Prostate gland (tissue), 2 donors: ENCODE results near the gene GNG2. TPM values are rescaled to one million over a fixed set of nuclear protein-coding genes. Genes with fewer than 3 reads are reported as not detected.

ENCODE experiments used
- DNase-seq: peaks from one replicate; pipeline ENCODE4 v3.0.0-alpha.2; 2019; ENCODE audit warnings: low spot score
- H3K27ac ChIP-seq, 2 donors: fragments of 200-600 bp; sonication (generic); 2 replicates each; pipeline ENCODE4 v1.5.1; 2017 to 2019
- H3K27me3 ChIP-seq: fragments of 200-600 bp; sonication (generic); replicated peaks from 2 replicates; pipeline ENCODE4 v1.5.1; 2019; ENCODE audit not compliant: insufficient read depth
- H3K36me3 ChIP-seq, 2 donors: fragments of 200-600 bp; sonication (generic); 1 replicate in 1 of 2; 2 replicates in 1 of 2; pipeline versions ENCODE4 v1.5.1 to v1.8.1; 2017 to 2019
- H3K4me1 ChIP-seq: fragments of 200-600 bp; sonication (generic); replicated peaks from 2 replicates; pipeline ENCODE4 v1.5.1; 2019
- H3K4me3 ChIP-seq, 2 donors: fragments of 200-600 bp; sonication (generic); 2 replicates each; pipeline ENCODE4 v1.5.1; 2017 to 2019
- H3K9me3 ChIP-seq: fragments of 200-600 bp; sonication (generic); 2 replicates; pipeline ENCODE4 v1.5.1; 2017
- CTCF ChIP-seq, 4 experiments: fragments of 200-600 bp in 2 of 4; fragments of 450-650 bp in 2 of 4; sonication (generic) in 2 of 4; IDR thresholded peaks; 1 replicate in 3 of 4; 2 replicates in 1 of 4; pipeline ENCODE4 v1.5.1; 2016 to 2019; ENCODE audit warnings: antibody characterized with exemption in 4 of 4, mild to moderate bottlenecking in 2 of 4, moderate library complexity in 2 of 4
- POLR2A ChIP-seq: fragments of 450-650 bp; IDR thresholded peaks from one replicate; pipeline ENCODE4 v1.6.1; 2016; ENCODE audit warnings: antibody characterized with exemption, mild to moderate bottlenecking
- POLR2AphosphoS5 ChIP-seq: sonication (generic); formaldehyde crosslinking; IDR thresholded peaks from one replicate; pipeline ENCODE4 v1.6.1; 2017; ENCODE audit warnings: antibody characterized with exemption
- WGBS: methylation state at CpG from one replicate; pipeline ENCODE4 v1.1.5; 2018; 5-methylcytosine and 5-hydroxymethylcytosine counted together
- intact Hi-C: fragments of 100-400 bp; cut with DNase I; formaldehyde crosslinking; loops from one replicate; pipeline ENCODE4 v1.14.2; 2022
- total RNA-seq, 2 donors: library from RNA; depleted of rRNA; stranded (reverse); fragments of >200 nt; gene quantifications; one replicate each; pipeline ENCODE4 v1.1.0, GENCODE V29; 2016

The GNG2 gene
- total RNA-seq, 2 donors from 2014 or later: 2.7 to 120 TPM

- DNase-seq: no peak
- H3K27ac ChIP-seq: no peak overlapping the region
- H3K27me3 ChIP-seq: no peaks in the 10 kb centered on the region
- intact Hi-C loops: no loop called here
- H3K4me1 ChIP-seq: no peaks in the 10 kb centered on the region
- no peaks in the 10 kb centered on the region for H3K36me3 ChIP-seq
- H3K9me3 ChIP-seq: no peaks in the 10 kb centered on the region
- TF ChIP-seq CTCF (IDR thresholded peaks at IDR 0.05) (no peak), POLR2AphosphoS5 (no peak), POLR2A (no peak)
- 96% methylated on average over 3 of the region's 3 CpGs for WGBS
- no peak overlapping the region for H3K4me3 ChIP-seq
Measured at GRCh38 chr14:51908086-51908485, 47.7 kb downstream of the GNG2 start.

- DNase-seq: no peak
- H3K27me3 ChIP-seq: no peaks in the 10 kb centered on the region
- no peak overlapping the region for H3K4me3 ChIP-seq
- 88% methylated on average over 2 of the region's 2 CpGs for WGBS
- H3K27ac ChIP-seq: no peak overlapping the region
- no peaks in the 10 kb centered on the region for H3K9me3 ChIP-seq
- no peaks in the 10 kb centered on the region for H3K36me3 ChIP-seq
- no peaks in the 10 kb centered on the region for H3K4me1 ChIP-seq
- TF ChIP-seq POLR2AphosphoS5 (no peak), CTCF (IDR thresholded peaks at IDR 0.05) (no peak), POLR2A (no peak)
- intact Hi-C loops: no loop called here
Measured at GRCh38 chr14:51912112-51912786, 51.8 kb downstream of the GNG2 start.

- WGBS: 75% methylated on average over 6 of the region's 6 CpGs
- intact Hi-C loops: no loop called here
- no peak for DNase-seq
- H3K27ac ChIP-seq: no peak overlapping the region
- no peaks in the 10 kb centered on the region for H3K27me3 ChIP-seq
- TF ChIP-seq POLR2A (no peak), POLR2AphosphoS5 (no peak)
- H3K4me3 ChIP-seq: no peak overlapping the region
- no peaks in the 10 kb centered on the region for H3K9me3 ChIP-seq
- H3K4me1 ChIP-seq: no peaks in the 10 kb centered on the region
- H3K36me3 ChIP-seq: no peaks in the 10 kb centered on the region
Measured at GRCh38 chr14:51914310-51914709, 53.9 kb downstream of the GNG2 start.

- Histone ChIP-seq H3K36me3 (no peaks in the 10 kb centered on the region), H3K9me3 (no peaks in the 10 kb centered on the region), H3K27me3 (no peaks in the 10 kb centered on the region), H3K27ac (no peak overlapping the region), H3K4me3 (no peak overlapping the region), H3K4me1 (no peaks in the 10 kb centered on the region)
- intact Hi-C loops: no loop called here
- WGBS: 89% methylated on average over 6 of the region's 6 CpGs
- TF ChIP-seq POLR2A: no peak
- no peak for TF ChIP-seq CTCF (IDR thresholded peaks at IDR 0.05)
- TF ChIP-seq POLR2AphosphoS5: no peak
- DNase-seq: no peak
Measured at GRCh38 chr14:51917193-51917592, 56.8 kb downstream of the GNG2 start.

GRCh38 chr14:51921026-51921425 lies 60.6 kb downstream of the GNG2 start:
- H3K27ac ChIP-seq: no peak overlapping the region
- H3K27me3 ChIP-seq: no peaks in the 10 kb centered on the region

More at GRCh38 chr14:51921026-51921425, 60.6 kb downstream of the GNG2 start:
- TF ChIP-seq POLR2AphosphoS5 (no peak), POLR2A (no peak), CTCF (IDR thresholded peaks at IDR 0.05) (no peak)
- H3K4me3 ChIP-seq: no peak overlapping the region
- 38% methylated on average over 3 of the region's 3 CpGs for WGBS
- H3K9me3 ChIP-seq: no peaks in the 10 kb centered on the region
- DNase-seq: no peak
- intact Hi-C loops: no loop called here
- H3K36me3 ChIP-seq: no peaks in the 10 kb centered on the region
- no peaks in the 10 kb centered on the region for H3K4me1 ChIP-seq
